ENCODE measurements around the gene HLX.

GRCh38 chr1:220927442-220927841 lies 48.2 kb downstream of the HLX start:
- TF ChIP-seq POLR2A (IDR thresholded peaks at IDR 0.05) (no peak), CTCF (IDR thresholded peaks at IDR 0.05) (no peak)

All from tibial nerve (tissue), 3 donors.